PC-9 (cell line): ENCODE results near the gene TSTD1.

ENCODE experiments used
- EZH2 ChIP-seq: fragments of 200-600 bp; sonication (generic); IDR thresholded peaks from 2 replicates; pipeline ENCODE4 v1.8.0; 2017; ENCODE audit warnings: antibody characterized with exemption, low read depth
- TF ChIP-seq, protein P1 (sequence below): fragments of 200-600 bp; sonication (generic); conservative IDR thresholded peaks from 2 replicates; pipeline ENCODE4 v1.6.1; 2017; ENCODE audit warnings: mixed run types, antibody characterized with exemption, mild to moderate bottlenecking, moderate library complexity

- TF ChIP-seq, protein P1, sequence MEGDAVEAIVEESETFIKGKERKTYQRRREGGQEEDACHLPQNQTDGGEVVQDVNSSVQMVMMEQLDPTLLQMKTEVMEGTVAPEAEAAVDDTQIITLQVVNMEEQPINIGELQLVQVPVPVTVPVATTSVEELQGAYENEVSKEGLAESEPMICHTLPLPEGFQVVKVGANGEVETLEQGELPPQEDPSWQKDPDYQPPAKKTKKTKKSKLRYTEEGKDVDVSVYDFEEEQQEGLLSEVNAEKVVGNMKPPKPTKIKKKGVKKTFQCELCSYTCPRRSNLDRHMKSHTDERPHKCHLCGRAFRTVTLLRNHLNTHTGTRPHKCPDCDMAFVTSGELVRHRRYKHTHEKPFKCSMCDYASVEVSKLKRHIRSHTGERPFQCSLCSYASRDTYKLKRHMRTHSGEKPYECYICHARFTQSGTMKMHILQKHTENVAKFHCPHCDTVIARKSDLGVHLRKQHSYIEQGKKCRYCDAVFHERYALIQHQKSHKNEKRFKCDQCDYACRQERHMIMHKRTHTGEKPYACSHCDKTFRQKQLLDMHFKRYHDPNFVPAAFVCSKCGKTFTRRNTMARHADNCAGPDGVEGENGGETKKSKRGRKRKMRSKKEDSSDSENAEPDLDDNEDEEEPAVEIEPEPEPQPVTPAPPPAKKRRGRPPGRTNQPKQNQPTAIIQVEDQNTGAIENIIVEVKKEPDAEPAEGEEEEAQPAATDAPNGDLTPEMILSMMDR, result peak; percentile 35; the same call in 1 of the 2 replicates
- TF ChIP-seq EZH2, result no peak
These were observed 16.0 kb upstream of the TSTD1 start for GRCh38 chr1:161054805-161055204.
